ENCODE measurements around the gene GNG8. TPM values are rescaled to one million over a fixed set of nuclear protein-coding genes. Genes with fewer than 3 reads are reported as not detected.

GNG8 gene
- total and polyA plus RNA-seq, 10 of the 15 experiments (the other 5 are each of a cell fraction or from before 2014, with no cell fraction given): 1.2 to 6.6 (median 2.7) TPM; not detected in 6

- ChIA-PET RAD21 (ENCODE audit: unreplicated experiment) (interaction anchor here (0.7 to 4.7 kb wide), 7 partner anchors 10 to 636 kb away, joined by 3 to 48 read pairs (median 6); partner anchors contain the start of gene DACT3), POLR2A (interaction anchor here (0.6 to 7.3 kb wide), 13 partner anchors 10 to 1155 kb away, joined by 3 to 72 read pairs (median 5); partner anchors contain the start of genes DACT3, IRF2BP1 and PTGIR), CTCF (interaction anchor here (0.8 to 5.6 kb wide), 6 partner anchors 12 to 65 kb away, joined by 3 to 73 read pairs (median 19); partner anchors contain the start of gene DACT3), SMC1A (ENCODE audit: uncharacterized antibody, unreplicated experiment) (interaction anchor here (1.0 to 4.7 kb wide), 6 partner anchors 13 to 142 kb away, joined by 3 to 83 read pairs (median 5); partner anchors contain the start of gene DACT3)
- Histone ChIP-seq H4K20me1 (ENCODE audit: control insufficient read depth, insufficient read depth) (peaks cover 9% of the 10 kb centered on the region), H3K4me3 (peak overlapping the region; percentile 99), H3K9me3 (replicated peaks; ENCODE audit: control insufficient read depth, insufficient read depth, low read length) (peaks cover 7% of the 10 kb centered on the region; the same call in 2 of the 3 replicates), H2AFZ (ENCODE audit: control insufficient read depth, low read depth, low read length) (no peak overlapping the region), H3K9ac (ENCODE audit: control insufficient read depth, insufficient read depth, low read length) (peak overlapping the region; percentile 99), H3K36me3 (ENCODE audit: control insufficient read depth in 2 of 2, insufficient read depth in 2 of 2, low read length in 1 of 2) (peaks cover 20 to 21% of the 10 kb centered on the region in 2 experiments), H3K27me3 (replicated peaks in 1 of 2; ENCODE audit: control insufficient read depth in 2 of 2, insufficient read depth in 2 of 2, low read length in 1 of 2) (no peaks in the 10 kb centered on the region), H3K27ac (ENCODE audit: control insufficient read depth, insufficient read depth) (peak overlapping the region; percentile 92), H3K79me2 (ENCODE audit: control insufficient read depth, insufficient read depth, low read length) (peaks cover 49% of the 10 kb centered on the region), H3K4me1 (ENCODE audit: control insufficient read depth, insufficient read depth, low read length) (peaks cover 12% of the 10 kb centered on the region), H3K4me2 (ENCODE audit: control insufficient read depth, insufficient read depth) (peak overlapping the region; percentile 93)
- ATAC-seq: peak; percentile 24
- WGBS (ENCODE audit: insufficient coverage, insufficient replicate concordance, low lambda C conversion rate, missing lambda C conversion rate): 1% methylated on average over 23 of the region's 23 CpGs
- no peak for FAIRE-seq
- in situ Hi-C loops (cut with MboI): no loop called here
- TSS peak; percentile 60 for BruUV-seq (replicated peaks)
- TF ChIP-seq MEF2B (IDR thresholded peaks at IDR 0.05; ENCODE audit: partially characterized antibody, poor library complexity, severe bottlenecking) (peak; percentile 40), IKZF1 (conservative IDR thresholded peaks at IDR 0.05) (peak; percentile 24; the same call in 1 of the 2 replicates), DPF2 (IDR thresholded peaks at IDR 0.05) (peak; percentile 13; the same call in 1 of the 2 replicates), PKNOX1 (IDR thresholded peaks at IDR 0.05) (peak; percentile 21; the same call in 1 of the 2 replicates), POLR2A (IDR thresholded peaks at IDR 0.05; ENCODE audit: low read depth, low read length) (peak; percentile 36; the same call in 1 of the 2 replicates), IRF4 (IDR thresholded peaks at IDR 0.05; ENCODE audit: low read depth, low read length) (no peak), NKRF (conservative IDR thresholded peaks at IDR 0.05) (0 out of 2 replicates have a peak, but pooled peaks have one; percentile 49), BHLHE40 (IDR thresholded peaks at IDR 0.05; ENCODE audit: borderline replicate concordance in 1 of 2, low read depth in 2 of 2, low read length in 1 of 2) (0 out of 4 replicates have a peak, but pooled peaks of 1 of the 2 experiments have one; percentile 5), CREB1 (IDR thresholded peaks at IDR 0.05; ENCODE audit: low read depth) (0 out of 2 replicates have a peak, but pooled peaks have one; percentile 1), EZH2 (IDR thresholded peaks at IDR 0.05; ENCODE audit: borderline replicate concordance, control insufficient read depth, low read depth, low read length) (no peak)
- DNase-seq (ENCODE audit: low read depth, low spot score): no peak
- intact Hi-C loops (cut with micrococcal nuclease; ENCODE audit: unreplicated experiment): no loop called here
Observed at GRCh38 chr19:46602392-46603194, 33.4 kb downstream of the GNG8 start.
